Mucosa of stomach (tissue), 1 donor: ENCODE measurements around the gene CNTNAP2.

Experiments
- H3K27me3 ChIP-seq: one replicate; pipeline ENCODE4 v1.7.0; 2013; ENCODE audit warnings: mild to moderate bottlenecking, low read length; ENCODE audit not compliant: control insufficient read depth, insufficient read depth
- H3K36me3 ChIP-seq: one replicate; pipeline ENCODE4 v1.7.0; 2013; ENCODE audit warnings: low read length; ENCODE audit not compliant: control insufficient read depth, insufficient read depth
- H3K4me1 ChIP-seq: one replicate; pipeline ENCODE4 v1.7.0; 2013; ENCODE audit warnings: mild to moderate bottlenecking, low read length; ENCODE audit not compliant: control insufficient read depth, insufficient read depth
- H3K4me3 ChIP-seq: one replicate; pipeline ENCODE4 v1.7.0; 2013; ENCODE audit warnings: low read length
- H3K9ac ChIP-seq: one replicate; pipeline ENCODE4 v1.7.0; 2013; ENCODE audit warnings: mild to moderate bottlenecking, low read length, moderate library complexity
- H3K9me3 ChIP-seq: one replicate; pipeline ENCODE4 v1.7.0; 2013; ENCODE audit warnings: mild to moderate bottlenecking, low read length, moderate library complexity; ENCODE audit not compliant: control insufficient read depth
- donor health status: Pancreatic carcinoma.

The CNTNAP2 gene

GRCh38 chr7:147196481-147196880 is 1079.9 kb downstream of the CNTNAP2 start:
- H3K4me1 ChIP-seq: no peaks in the 10 kb centered on the region
- H3K9ac ChIP-seq: no peak overlapping the region
- H3K9me3 ChIP-seq: no peaks in the 10 kb centered on the region
- no peaks in the 10 kb centered on the region for H3K27me3 ChIP-seq
- H3K4me3 ChIP-seq: no peak overlapping the region
- no peaks in the 10 kb centered on the region for H3K36me3 ChIP-seq

DNA sequence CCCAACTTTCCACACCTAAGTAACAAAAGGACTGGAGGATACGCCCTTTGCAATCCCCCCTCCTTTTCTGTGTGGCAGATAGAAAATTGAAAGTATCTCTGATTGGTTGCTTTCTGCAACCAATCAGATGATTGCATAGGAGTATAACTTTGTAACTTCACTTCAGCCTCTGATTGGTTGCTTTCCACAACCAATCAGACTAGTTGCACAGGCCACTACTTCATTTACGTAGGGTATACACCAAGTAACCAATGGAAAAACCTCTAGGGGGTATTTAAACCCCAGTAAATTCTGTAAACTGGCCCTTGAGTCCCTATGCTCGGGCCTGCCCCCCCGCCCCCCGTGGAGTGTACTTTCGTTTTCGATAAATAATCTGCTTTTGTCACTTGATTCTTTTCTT is 1080.4 kb downstream of the CNTNAP2 start:
- Histone ChIP-seq H3K9me3 (no peaks in the 10 kb centered on the region), H3K4me3 (no peak overlapping the region), H3K36me3 (no peaks in the 10 kb centered on the region), H3K9ac (no peak overlapping the region), H3K4me1 (no peaks in the 10 kb centered on the region), H3K27me3 (no peaks in the 10 kb centered on the region)

GRCh38 chr7:147199868-147200267 is 1083.3 kb downstream of the CNTNAP2 start:
- H3K4me1 ChIP-seq: no peaks in the 10 kb centered on the region
- no peak overlapping the region for H3K9ac ChIP-seq
- H3K36me3 ChIP-seq: no peaks in the 10 kb centered on the region
- no peaks in the 10 kb centered on the region for H3K9me3 ChIP-seq
- H3K27me3 ChIP-seq: no peaks in the 10 kb centered on the region
- no peak overlapping the region for H3K4me3 ChIP-seq

GRCh38 chr7:147207988-147208387 is 1091.4 kb downstream of the CNTNAP2 start:
- Histone ChIP-seq H3K9me3 (no peaks in the 10 kb centered on the region), H3K4me3 (no peak overlapping the region), H3K4me1 (no peaks in the 10 kb centered on the region), H3K27me3 (no peaks in the 10 kb centered on the region), H3K9ac (no peak overlapping the region), H3K36me3 (no peaks in the 10 kb centered on the region)

GRCh38 chr7:147231275-147231674 is 1114.7 kb downstream of the CNTNAP2 start:
- Histone ChIP-seq H3K4me3 (no peak overlapping the region), H3K27me3 (no peaks in the 10 kb centered on the region), H3K9me3 (no peaks in the 10 kb centered on the region), H3K9ac (no peak overlapping the region), H3K36me3 (no peaks in the 10 kb centered on the region), H3K4me1 (no peaks in the 10 kb centered on the region)

GRCh38 chr7:147235645-147236382 is 1119.2 kb downstream of the CNTNAP2 start:
- Histone ChIP-seq H3K9ac (no peak overlapping the region), H3K4me3 (no peak overlapping the region), H3K36me3 (no peaks in the 10 kb centered on the region), H3K4me1 (no peaks in the 10 kb centered on the region), H3K27me3 (no peaks in the 10 kb centered on the region), H3K9me3 (no peaks in the 10 kb centered on the region)

DNA sequence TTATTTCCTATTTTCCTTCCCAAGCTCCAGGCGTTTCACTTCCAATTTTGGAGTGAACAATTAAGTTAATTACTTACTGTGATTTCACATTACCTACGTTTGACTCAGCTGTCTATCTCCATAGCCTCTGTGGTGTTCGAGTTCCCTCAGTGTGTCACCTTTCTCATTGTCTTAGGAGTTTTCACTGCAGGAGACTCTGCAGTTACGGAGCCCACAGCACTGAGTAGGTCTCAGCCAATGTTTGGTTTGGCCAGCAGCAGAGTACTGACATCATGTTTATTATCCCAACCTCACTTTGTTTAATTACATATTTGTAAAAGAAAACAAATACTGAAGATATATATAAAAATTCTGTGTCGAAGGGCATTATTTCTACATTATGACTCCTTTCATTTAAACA is 1123.9 kb downstream of the CNTNAP2 start:
- Histone ChIP-seq H3K4me1 (no peaks in the 10 kb centered on the region), H3K9me3 (no peaks in the 10 kb centered on the region), H3K9ac (no peak overlapping the region), H3K4me3 (no peak overlapping the region), H3K36me3 (no peaks in the 10 kb centered on the region), H3K27me3 (no peaks in the 10 kb centered on the region)

DNA sequence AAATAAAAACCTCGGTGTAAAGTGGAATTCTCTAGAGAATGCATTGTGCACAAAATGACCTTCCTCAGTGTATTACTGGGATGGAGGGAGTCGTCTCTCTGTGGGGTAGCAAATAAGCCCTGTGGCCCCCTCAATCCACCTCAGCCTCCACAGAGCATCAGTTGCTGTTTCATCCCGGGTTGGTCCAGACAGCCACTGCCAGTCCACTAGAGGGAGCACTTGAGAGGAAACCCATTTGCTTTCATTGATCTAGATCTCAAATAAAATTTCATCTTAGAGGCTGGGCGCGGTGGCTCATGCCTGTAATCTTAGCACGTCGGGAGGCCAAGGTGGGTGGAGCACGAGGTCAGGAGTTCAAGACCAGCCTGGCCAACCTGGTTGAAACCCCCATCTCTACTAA is 1128.7 kb downstream of the CNTNAP2 start:
- H3K4me3 ChIP-seq: no peak overlapping the region
- no peaks in the 10 kb centered on the region for H3K4me1 ChIP-seq
- no peak overlapping the region for H3K9ac ChIP-seq
- H3K27me3 ChIP-seq: no peaks in the 10 kb centered on the region
- no peaks in the 10 kb centered on the region for H3K36me3 ChIP-seq
- no peaks in the 10 kb centered on the region for H3K9me3 ChIP-seq

- H3K36me3 ChIP-seq: no peaks in the 10 kb centered on the region
- no peaks in the 10 kb centered on the region for H3K27me3 ChIP-seq
- H3K4me3 ChIP-seq: no peak overlapping the region
- no peaks in the 10 kb centered on the region for H3K4me1 ChIP-seq
- H3K9ac ChIP-seq: no peak overlapping the region
- H3K9me3 ChIP-seq: no peaks in the 10 kb centered on the region
Measured at GRCh38 chr7:147249956-147250355, 1133.4 kb downstream of the CNTNAP2 start.

DNA sequence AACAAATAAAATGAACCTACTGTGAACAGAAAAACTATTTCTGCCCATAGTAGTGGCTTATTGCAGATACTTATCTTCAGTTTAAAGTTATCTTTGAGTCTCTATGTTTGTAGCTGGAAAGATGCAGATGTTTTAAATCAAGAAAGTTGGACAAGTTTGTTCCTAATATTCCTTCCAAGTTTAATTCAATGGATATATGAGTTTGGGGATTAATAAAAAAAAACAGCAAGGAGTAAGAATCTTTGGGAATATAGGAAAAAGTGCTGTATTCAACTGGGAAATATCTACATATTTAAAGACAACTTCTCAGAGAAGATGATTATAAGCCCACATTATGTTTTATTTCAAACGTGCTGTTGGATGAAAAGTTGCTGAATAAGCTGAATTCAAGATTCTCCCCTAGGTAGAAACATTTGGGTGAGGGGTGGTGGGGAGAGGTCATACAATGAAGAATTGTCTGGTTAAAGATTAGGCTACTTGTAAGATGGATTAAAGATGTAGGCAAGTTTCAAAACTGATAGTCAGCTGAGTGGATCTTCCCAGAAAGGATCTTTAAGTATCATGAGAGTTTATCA is 1135.2 kb downstream of the CNTNAP2 start:
- H3K4me1 ChIP-seq: no peaks in the 10 kb centered on the region
- H3K9me3 ChIP-seq: no peaks in the 10 kb centered on the region
- H3K36me3 ChIP-seq: no peaks in the 10 kb centered on the region
- no peaks in the 10 kb centered on the region for H3K27me3 ChIP-seq
- no peak overlapping the region for H3K4me3 ChIP-seq
- no peak overlapping the region for H3K9ac ChIP-seq

GRCh38 chr7:147261693-147262092 is 1145.1 kb downstream of the CNTNAP2 start:
- Histone ChIP-seq H3K4me3 (no peak overlapping the region), H3K27me3 (no peaks in the 10 kb centered on the region), H3K36me3 (no peaks in the 10 kb centered on the region), H3K9ac (no peak overlapping the region), H3K4me1 (no peaks in the 10 kb centered on the region), H3K9me3 (no peaks in the 10 kb centered on the region)

DNA sequence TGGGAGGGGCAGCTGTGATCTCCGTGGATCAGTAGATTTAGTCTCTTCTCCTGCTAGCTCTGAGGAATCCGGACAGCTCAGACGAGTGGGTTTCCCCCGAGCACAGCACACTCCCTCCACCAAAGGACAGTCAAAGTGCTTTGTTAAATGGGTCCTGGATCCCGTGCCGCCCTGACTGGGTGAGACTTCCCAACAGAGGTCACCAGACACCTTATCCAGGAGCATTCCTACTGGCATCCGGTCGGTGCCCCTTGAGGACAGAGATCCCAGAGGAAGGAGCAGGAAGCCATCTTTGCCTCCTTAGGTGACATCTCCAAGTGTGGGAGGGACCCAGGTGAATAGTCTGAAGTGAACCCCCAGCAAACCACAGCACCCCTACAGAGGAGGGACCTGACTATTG is 1148.9 kb downstream of the CNTNAP2 start:
- no peaks in the 10 kb centered on the region for H3K27me3 ChIP-seq
- no peak overlapping the region for H3K9ac ChIP-seq
- no peaks in the 10 kb centered on the region for H3K36me3 ChIP-seq
- H3K9me3 ChIP-seq: no peaks in the 10 kb centered on the region
- no peaks in the 10 kb centered on the region for H3K4me1 ChIP-seq
- no peak overlapping the region for H3K4me3 ChIP-seq
